Gastroesophageal sphincter (tissue), 4 donors: ENCODE measurements around the gene ACADVL. TPM values are rescaled to one million over a fixed set of nuclear protein-coding genes. Genes with fewer than 3 reads are reported as not detected.
A peak's percentile ranks its signal among the peaks of the same experiment; 100 is the strongest.

Experiments used
- ATAC-seq: fragments of 150-250 bp; one replicate; pipeline ENCODE4 v1.9.1; 2016; ENCODE audit warnings: mild to moderate bottlenecking, moderate library complexity
- H3K27ac ChIP-seq, 4 donors: fragments of 200-600 bp; sonication (generic) in 3 of 4; 1 replicate in 3 of 4; 2 replicates in 1 of 4; pipeline ENCODE4 v1.5.1; 2016 to 2019
- H3K27me3 ChIP-seq: fragments of 200-600 bp; sonication (generic); one replicate; pipeline ENCODE4 v1.5.1; 2019
- H3K36me3 ChIP-seq, 2 donors: fragments of 200-600 bp; sonication (generic); one replicate each; pipeline ENCODE4 v1.5.1; 2019; ENCODE audit warnings: control low read depth in 1 of 2
- H3K4me1 ChIP-seq, 3 donors: fragments of 200-600 bp; sonication (generic); 1 replicate in 2 of 3; 2 replicates in 1 of 3; pipeline ENCODE4 v1.5.1; 2016 to 2019; ENCODE audit warnings: control low read depth in 2 of 3
- H3K4me3 ChIP-seq, 2 donors: fragments of 200-600 bp; sonication (generic); one replicate each; pipeline ENCODE4 v1.5.1; 2019; ENCODE audit warnings: mild to moderate bottlenecking in 1 of 2, moderate library complexity in 1 of 2
- H3K9me3 ChIP-seq, 3 donors: fragments of 200-600 bp; sonication (generic); one replicate each; pipeline ENCODE4 v1.5.1; 2017 to 2019; ENCODE audit warnings: control low read depth in 2 of 3
- CTCF ChIP-seq, 4 experiments: fragments of 200-600 bp in 2 of 4; fragments of 450-650 bp in 2 of 4; sonication (generic) in 1 of 4; IDR thresholded peaks; one replicate each; pipeline ENCODE4 v1.5.1; 2017 to 2019; ENCODE audit warnings: antibody characterized with exemption in 4 of 4, mild to moderate bottlenecking in 2 of 4, moderate library complexity in 2 of 4
- EP300 ChIP-seq: sonication (generic); formaldehyde crosslinking; IDR thresholded peaks from one replicate; pipeline ENCODE4 v1.6.1; 2017; ENCODE audit warnings: antibody characterized with exemption, mild to moderate bottlenecking
- POLR2A ChIP-seq, 2 donors: fragments of 450-650 bp; IDR thresholded peaks; one replicate each; pipeline ENCODE4 v1.6.1; 2017; ENCODE audit warnings: antibody characterized with exemption in 2 of 2, mild to moderate bottlenecking in 2 of 2, moderate library complexity in 1 of 2
- POLR2AphosphoS5 ChIP-seq: sonication (generic); formaldehyde crosslinking; IDR thresholded peaks from one replicate; pipeline ENCODE4 v1.6.1; 2017; ENCODE audit warnings: antibody characterized with exemption
- WGBS, 2 donors: methylation state at CpG; one replicate each; pipeline ENCODE4 v1.1.5; 2018; ENCODE audit warnings: low coverage in 1 of 2; 5-methylcytosine and 5-hydroxymethylcytosine counted together
- total RNA-seq, 4 donors: library from RNA; depleted of rRNA; stranded (reverse); fragments of >200 nt; gene quantifications; one replicate each; pipeline ENCODE4 v1.1.0, GENCODE V29; 2016

Gene ACADVL
- total RNA-seq, 4 donors from 2014 or later: 331 to 508 (median 475) TPM

DNA sequence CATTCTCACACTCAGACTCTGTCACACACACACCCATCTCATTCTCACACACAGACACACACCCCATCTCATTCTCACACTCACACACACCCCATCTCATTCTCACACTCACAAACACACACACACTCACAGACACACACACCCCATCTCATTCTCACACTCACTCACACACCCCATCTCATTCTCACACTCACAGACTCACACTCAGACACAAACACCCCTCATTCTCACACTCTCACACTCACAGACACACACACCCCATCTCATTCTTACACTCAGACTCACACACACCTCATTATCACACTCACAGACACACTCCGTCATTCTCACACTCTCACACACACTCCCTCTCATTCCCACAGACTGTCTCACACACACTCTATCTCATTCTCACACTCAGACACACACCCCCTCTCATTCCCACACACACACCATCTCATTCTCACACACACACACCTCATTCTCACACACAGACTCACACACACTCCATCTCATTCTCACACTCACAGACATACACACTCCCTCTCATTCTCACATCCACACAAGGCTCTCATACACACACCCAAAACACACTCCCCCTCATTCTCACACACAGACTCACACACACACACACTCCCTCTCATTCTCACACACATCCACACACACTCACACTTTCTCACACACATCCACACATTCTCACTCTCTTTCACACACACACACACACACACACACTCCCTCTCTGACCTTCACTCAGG is 43.5 kb upstream of the ACADVL start:
- H3K9me3 ChIP-seq: no peaks in the 10 kb centered on the region
- H3K4me1 ChIP-seq: peaks cover 0 to 25% (median 12%) of the 10 kb centered on the region in 3 donors
- WGBS, 2 donors: 88% methylated on average over 1 of the region's 1 CpG; no CpG with 5 or more reads in 1 of the 2 donors
- no peak for ATAC-seq
- TF ChIP-seq POLR2A (IDR thresholded peaks at IDR 0.05) (no peak), POLR2AphosphoS5 (no peak), EP300 (no peak), CTCF (IDR thresholded peaks at IDR 0.05) (no peak)
- no peak overlapping the region for H3K4me3 ChIP-seq
- peaks cover 63% of the 10 kb centered on the region for H3K27me3 ChIP-seq
- no peak overlapping the region for H3K27ac ChIP-seq
- no peaks in the 10 kb centered on the region for H3K36me3 ChIP-seq

- Histone ChIP-seq H3K27me3 (peaks cover 63% of the 10 kb centered on the region), H3K36me3 (no peaks in the 10 kb centered on the region), H3K27ac (no peak overlapping the region), H3K9me3 (no peaks in the 10 kb centered on the region), H3K4me3 (peak overlapping the region in 1 of 2 donors; percentile 41), H3K4me1 (peaks cover 0 to 25% (median 12%) of the 10 kb centered on the region in 3 donors)
- WGBS, 2 donors: 0 to 15% methylated on average over 3 to 4 of the region's 17 CpGs
- peak; percentile 17 for ATAC-seq
- TF ChIP-seq POLR2A (IDR thresholded peaks at IDR 0.05) (no peak), CTCF (IDR thresholded peaks at IDR 0.05) (no peak), EP300 (no peak), POLR2AphosphoS5 (no peak)
These were observed 42.9 kb upstream of the ACADVL start for GRCh38 chr17:7176841-7177190.

GRCh38 chr17:7177191-7177953 is 42.4 kb upstream of the ACADVL start:
- Histone ChIP-seq H3K27me3 (peaks cover 63% of the 10 kb centered on the region), H3K27ac (no peak overlapping the region), H3K4me1 (peaks cover 0 to 25% (median 12%) of the 10 kb centered on the region in 3 donors), H3K9me3 (no peaks in the 10 kb centered on the region), H3K4me3 (peak overlapping the region in 1 of 2 donors; percentile 41), H3K36me3 (no peaks in the 10 kb centered on the region)
- WGBS, 2 donors: 0% methylated on average over 7 to 17 of the region's 31 CpGs
- ATAC-seq: peak; percentile 80
- TF ChIP-seq CTCF (IDR thresholded peaks at IDR 0.05): peak in 3 of 4 experiments; percentile 58 to 91 (median 60)
- no peak for TF ChIP-seq EP300

GRCh38 chr17:7177954-7178477 is 41.7 kb upstream of the ACADVL start:
- Histone ChIP-seq H3K27ac (no peak overlapping the region), H3K9me3 (no peaks in the 10 kb centered on the region), H3K4me1 (peaks cover 0 to 25% (median 12%) of the 10 kb centered on the region in 3 donors), H3K27me3 (peaks cover 60% of the 10 kb centered on the region), H3K4me3 (peak overlapping the region in 1 of 2 donors; percentile 41), H3K36me3 (no peaks in the 10 kb centered on the region)
- WGBS, 2 donors: 0 to 17% methylated on average over 4 to 6 of the region's 18 CpGs
- ATAC-seq: no peak
- TF ChIP-seq CTCF (IDR thresholded peaks at IDR 0.05): no peak
- TF ChIP-seq POLR2AphosphoS5: no peak
- TF ChIP-seq POLR2A (IDR thresholded peaks at IDR 0.05): no peak
- no peak for TF ChIP-seq EP300
